GM12874 (cell line): Measurements from ENCODE around the gene CHAT.

Experiments
- CTCF ChIP-seq: IDR thresholded peaks from 2 replicates; pipeline ENCODE4 v1.5.1; 2011; ENCODE audit warnings: low read depth, mild to moderate bottlenecking, control low read depth, low read length, moderate library complexity; ENCODE audit not compliant: insufficient read depth

Gene CHAT

GRCh38 chr10:49593564-49593875 is 20.3 kb upstream of the CHAT start:
- no peak for TF ChIP-seq CTCF

GRCh38 chr10:49593998-49594397 is 19.8 kb upstream of the CHAT start:
- no peak for TF ChIP-seq CTCF

GRCh38 chr10:49594594-49594993 is 19.2 kb upstream of the CHAT start:
- TF ChIP-seq CTCF = peak; percentile 72

- no peak for TF ChIP-seq CTCF
Observed at GRCh38 chr10:49595003-49595712, 18.7 kb upstream of the CHAT start.

GRCh38 chr10:49595713-49596492 is 17.9 kb upstream of the CHAT start:
- no peak for TF ChIP-seq CTCF

GRCh38 chr10:49596493-49596809 is 17.4 kb upstream of the CHAT start:
- no peak for TF ChIP-seq CTCF

- TF ChIP-seq CTCF = no peak
Observed at GRCh38 chr10:49596836-49597235, 17.0 kb upstream of the CHAT start.
